Stomach (tissue), 8 donors: ENCODE measurements around the gene ZNF276. TPM values are rescaled to one million over a fixed set of nuclear protein-coding genes. Genes with fewer than 3 reads are reported as not detected.

ENCODE experiments used
- polyA plus RNA-seq, 3 donors: library from polyadenylated mRNA; stranded (reverse); fragments of 200-250 nt; gene quantifications; one replicate each; pipeline ENCODE4 v1.2.3, GENCODE V29; 2013
- total RNA-seq, 5 donors: library from RNA; depleted of rRNA; stranded (reverse); fragments of >200 nt; gene quantifications; one replicate each; pipeline versions ENCODE4 v1.1.0 to v1.2.3, GENCODE V29; 2014 to 2016
- donor health status: healthy with polysubstance abuse.
- donor health status: Bipolar disorder and iron deficiency.
- donor health status: healthy.

ZNF276 gene
- total and polyA plus RNA-seq, 8 donors = 11.0 to 418 (median 32.6) TPM

Other genes with a start within 250 kb of the ZNF276 start
- gene ANKRD11, start 231.0 kb upstream of the ZNF276 start, total RNA-seq = 100 to 1,000 TPM in 4 of 5 donors, 10 to 100 TPM in 1; 60.2 to 350 (median 136) TPM
- 10 to 100 TPM; 25.4 to 39.0 (median 38.8) TPM for gene ANKRD11, start 231.0 kb upstream of the ZNF276 start, polyA plus RNA-seq
- 100 to 1,000 TPM; 150 to 363 (median 174) TPM for gene SPG7, start 213.1 kb upstream of the ZNF276 start, total RNA-seq
- gene SPG7, start 213.1 kb upstream of the ZNF276 start, polyA plus RNA-seq = 10 to 100 TPM; 30.0 to 77.2 (median 32.2) TPM
- 1,000 to 10,000 TPM; 2,053 to 4,705 (median 3,295) TPM for gene RPL13, start 160.9 kb upstream of the ZNF276 start, total RNA-seq
- over 10,000 TPM in 1 of 3 donors, 1,000 to 10,000 TPM in 2; 7,322 to 10,054 (median 9,037) TPM for gene RPL13, start 160.9 kb upstream of the ZNF276 start, polyA plus RNA-seq
- gene CPNE7, start 145.8 kb upstream of the ZNF276 start, total RNA-seq = 1 to 10 TPM in 4 of 5 donors, not detected in 1; 1.6 to 6.2 (median 1.9) TPM
- gene CPNE7, start 145.8 kb upstream of the ZNF276 start, polyA plus RNA-seq = 1 to 10 TPM in 2 of 3 donors, under 1 TPM in 1; 0.92 to 3.8 (median 1.3) TPM
- gene DPEP1, start 107.9 kb upstream of the ZNF276 start, total RNA-seq = 10 to 100 TPM in 1 of 5 donors, 1 to 10 TPM in 1, under 1 TPM in 1, not detected in 2; 0.58 to 12.3 (median 4.8) TPM
- 1 to 10 TPM in 1 of 3 donors, under 1 TPM in 2; 0.23 to 1.4 (median 0.62) TPM for gene DPEP1, start 107.9 kb upstream of the ZNF276 start, polyA plus RNA-seq
- gene CHMP1A, start 63.8 kb upstream of the ZNF276 start, total RNA-seq = 100 to 1,000 TPM in 1 of 5 donors, 10 to 100 TPM in 4; 20.1 to 146 (median 61.7) TPM
- gene CHMP1A, start 63.8 kb upstream of the ZNF276 start, polyA plus RNA-seq = 100 to 1,000 TPM in 1 of 3 donors, 10 to 100 TPM in 2; 56.4 to 106 (median 62.1) TPM
- 100 to 1,000 TPM in 1 of 5 donors, 10 to 100 TPM in 2, 1 to 10 TPM in 2; 3.2 to 181 (median 12.3) TPM for gene SPATA33, start 63.7 kb upstream of the ZNF276 start, total RNA-seq
- gene SPATA33, start 63.7 kb upstream of the ZNF276 start, polyA plus RNA-seq = 10 to 100 TPM in 1 of 3 donors, 1 to 10 TPM in 2; 6.4 to 21.2 (median 9.9) TPM
- gene CDK10, start 34.8 kb upstream of the ZNF276 start, total RNA-seq = 100 to 1,000 TPM in 3 of 5 donors, 10 to 100 TPM in 2; 40.9 to 256 (median 133) TPM
- gene CDK10, start 34.8 kb upstream of the ZNF276 start, polyA plus RNA-seq = 100 to 1,000 TPM in 1 of 3 donors, 10 to 100 TPM in 2; 60.0 to 106 (median 67.1) TPM
- gene SPATA2L, start 19.8 kb upstream of the ZNF276 start, total RNA-seq = 10 to 100 TPM in 3 of 5 donors, 1 to 10 TPM in 1, not detected in 1; 9.7 to 41.4 (median 32.3) TPM
- 10 to 100 TPM; 10.6 to 12.8 (median 12.2) TPM for gene SPATA2L, start 19.8 kb upstream of the ZNF276 start, polyA plus RNA-seq
- gene VPS9D1, start 639 bp upstream of the ZNF276 start, total RNA-seq = 10 to 100 TPM in 2 of 5 donors, 1 to 10 TPM in 3; 2.7 to 43.2 (median 4.3) TPM
- gene VPS9D1, start 639 bp upstream of the ZNF276 start, polyA plus RNA-seq = 10 to 100 TPM in 2 of 3 donors, 1 to 10 TPM in 1; 6.3 to 23.7 (median 11.4) TPM
- gene FANCA, start 95.1 kb downstream of the ZNF276 start, total RNA-seq = 100 to 1,000 TPM in 2 of 5 donors, 10 to 100 TPM in 3; 10.7 to 276 (median 29.3) TPM
- gene FANCA, start 95.1 kb downstream of the ZNF276 start, polyA plus RNA-seq = 10 to 100 TPM in 1 of 3 donors, 1 to 10 TPM in 2; 3.8 to 10.4 (median 6.1) TPM
- gene SPIRE2, start 106.9 kb downstream of the ZNF276 start, total RNA-seq = 100 to 1,000 TPM in 1 of 5 donors, 10 to 100 TPM in 4; 17.3 to 230 (median 35.5) TPM
- gene SPIRE2, start 106.9 kb downstream of the ZNF276 start, polyA plus RNA-seq = 10 to 100 TPM in 1 of 3 donors, 1 to 10 TPM in 2; 3.9 to 26.0 (median 6.5) TPM
- gene TCF25, start 152.1 kb downstream of the ZNF276 start, total RNA-seq = 100 to 1,000 TPM; 132 to 748 (median 335) TPM
- gene TCF25, start 152.1 kb downstream of the ZNF276 start, polyA plus RNA-seq = 100 to 1,000 TPM; 124 to 276 (median 146) TPM
- gene MC1R, start 197.3 kb downstream of the ZNF276 start, total RNA-seq = 10 to 100 TPM in 1 of 5 donors, 1 to 10 TPM in 4; 1.3 to 11.3 (median 6.7) TPM
- gene MC1R, start 197.3 kb downstream of the ZNF276 start, polyA plus RNA-seq = 1 to 10 TPM; 1.4 to 3.9 (median 1.8) TPM
- 10 to 100 TPM in 1 of 5 donors, 1 to 10 TPM in 1, under 1 TPM in 1, not detected in 2; 0.29 to 14.5 (median 1.0) TPM for gene TUBB3, start 201.8 kb downstream of the ZNF276 start, total RNA-seq
- 1 to 10 TPM; 2.4 to 8.2 (median 5.0) TPM for gene TUBB3, start 201.8 kb downstream of the ZNF276 start, polyA plus RNA-seq
- gene DEF8, start 227.2 kb downstream of the ZNF276 start, total RNA-seq = 100 to 1,000 TPM in 1 of 5 donors, 10 to 100 TPM in 4; 26.4 to 329 (median 56.1) TPM
- gene DEF8, start 227.2 kb downstream of the ZNF276 start, polyA plus RNA-seq = 10 to 100 TPM; 52.5 to 74.6 (median 61.9) TPM